Breast epithelium (tissue), 3 donors: ENCODE results near the gene DLGAP3.

Source experiments
- POLR2A ChIP-seq: fragments of 450-650 bp; IDR thresholded peaks from one replicate; pipeline ENCODE4 v1.6.1; 2016; ENCODE audit warnings: antibody characterized with exemption, mild to moderate bottlenecking, moderate library complexity
- POLR2AphosphoS5 ChIP-seq, 3 donors: sonication (generic); formaldehyde crosslinking; IDR thresholded peaks; one replicate each; pipeline ENCODE4 v1.6.1; 2017; ENCODE audit warnings: antibody characterized with exemption in 3 of 3
- TF ChIP-seq, protein P1 (sequence below), 3 donors: fragments of 450-650 bp; IDR thresholded peaks; one replicate each; pipeline ENCODE4 v1.5.1; 2016 to 2017; ENCODE audit warnings: antibody characterized with exemption in 3 of 3, mild to moderate bottlenecking in 3 of 3, moderate library complexity in 3 of 3

DNA sequence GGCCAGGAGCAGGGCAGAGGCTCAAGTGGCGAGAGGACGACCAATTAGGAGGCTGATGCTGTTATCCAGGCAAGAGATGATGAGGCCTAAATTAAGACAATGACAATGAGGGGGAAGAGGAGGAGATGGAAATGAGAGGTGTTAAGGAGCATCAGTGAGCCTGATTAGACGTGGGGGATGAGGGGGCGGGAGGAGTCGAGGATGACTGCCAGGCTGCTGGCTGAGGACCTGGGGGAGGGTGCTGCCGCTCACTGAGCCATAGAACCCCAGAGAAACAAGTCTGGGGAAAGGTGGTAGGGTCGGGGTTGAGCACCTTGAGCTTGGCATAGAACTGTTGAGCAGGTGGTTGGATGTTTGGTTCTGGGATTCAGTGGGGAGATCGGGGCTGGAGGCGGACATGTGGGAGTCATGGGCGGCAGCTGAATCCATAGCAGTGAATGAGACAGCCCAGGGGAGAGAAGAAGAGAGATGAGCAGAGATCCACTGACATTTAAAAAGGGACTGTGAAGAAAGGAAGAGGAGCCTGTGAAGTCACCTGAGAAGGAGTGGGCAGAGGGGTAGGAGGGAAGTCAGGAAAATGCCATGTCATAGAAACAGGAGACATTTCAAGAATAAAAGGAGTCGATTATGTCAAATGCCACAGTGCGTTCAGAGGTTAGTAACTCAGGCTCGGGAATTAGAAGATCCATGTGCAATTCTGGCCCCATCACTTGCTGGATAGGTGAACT lies 28.5 kb downstream of the DLGAP3 start:
- TF ChIP-seq, protein P1, sequence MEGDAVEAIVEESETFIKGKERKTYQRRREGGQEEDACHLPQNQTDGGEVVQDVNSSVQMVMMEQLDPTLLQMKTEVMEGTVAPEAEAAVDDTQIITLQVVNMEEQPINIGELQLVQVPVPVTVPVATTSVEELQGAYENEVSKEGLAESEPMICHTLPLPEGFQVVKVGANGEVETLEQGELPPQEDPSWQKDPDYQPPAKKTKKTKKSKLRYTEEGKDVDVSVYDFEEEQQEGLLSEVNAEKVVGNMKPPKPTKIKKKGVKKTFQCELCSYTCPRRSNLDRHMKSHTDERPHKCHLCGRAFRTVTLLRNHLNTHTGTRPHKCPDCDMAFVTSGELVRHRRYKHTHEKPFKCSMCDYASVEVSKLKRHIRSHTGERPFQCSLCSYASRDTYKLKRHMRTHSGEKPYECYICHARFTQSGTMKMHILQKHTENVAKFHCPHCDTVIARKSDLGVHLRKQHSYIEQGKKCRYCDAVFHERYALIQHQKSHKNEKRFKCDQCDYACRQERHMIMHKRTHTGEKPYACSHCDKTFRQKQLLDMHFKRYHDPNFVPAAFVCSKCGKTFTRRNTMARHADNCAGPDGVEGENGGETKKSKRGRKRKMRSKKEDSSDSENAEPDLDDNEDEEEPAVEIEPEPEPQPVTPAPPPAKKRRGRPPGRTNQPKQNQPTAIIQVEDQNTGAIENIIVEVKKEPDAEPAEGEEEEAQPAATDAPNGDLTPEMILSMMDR (IDR thresholded peaks at IDR 0.05), result no peak
- TF ChIP-seq POLR2A (no peak), POLR2AphosphoS5 (IDR thresholded peaks at IDR 0.05) (no peak)
